Effector memory CD4-positive, alpha-beta T cell (primary cell): ENCODE measurements around the gene HMG20B.

Source experiments
- DNase-seq, 3 donors: peaks; one replicate each; pipeline ENCODE4 v3.0.0-alpha.2; 2020
- H3K27ac ChIP-seq: 2 replicates; pipeline ENCODE4 v1.7.0; 2013; ENCODE audit warnings: mild to moderate bottlenecking, low read length, moderate library complexity; ENCODE audit not compliant: insufficient read depth, poor library complexity, severe bottlenecking
- H3K27me3 ChIP-seq: replicated peaks from 2 replicates; pipeline ENCODE4 v1.7.0; 2013; ENCODE audit warnings: mild to moderate bottlenecking, low read length; ENCODE audit not compliant: insufficient read depth, control insufficient read depth, poor library complexity, severe bottlenecking
- H3K36me3 ChIP-seq: 2 replicates; pipeline ENCODE4 v1.7.0; 2013; ENCODE audit warnings: mild to moderate bottlenecking, low read length, moderate library complexity; ENCODE audit not compliant: control insufficient read depth, insufficient read depth
- H3K4me1 ChIP-seq: 2 replicates; pipeline ENCODE4 v1.7.0; 2013; ENCODE audit warnings: low read length, mild to moderate bottlenecking; ENCODE audit not compliant: control insufficient read depth, insufficient read depth, poor library complexity, severe bottlenecking
- H3K4me3 ChIP-seq: 2 replicates; pipeline ENCODE4 v1.7.0; 2013; ENCODE audit warnings: low read length, low read depth, mild to moderate bottlenecking; ENCODE audit not compliant: insufficient read depth, poor library complexity, severe bottlenecking
- H3K9me3 ChIP-seq: 2 replicates; pipeline ENCODE4 v1.7.0; 2013; ENCODE audit warnings: mild to moderate bottlenecking, low read length, moderate library complexity; ENCODE audit not compliant: control insufficient read depth

Gene HMG20B

GRCh38 chr19:3599776-3600187 lies 27.0 kb downstream of the HMG20B start:
- no peak for DNase-seq
- no peaks in the 10 kb centered on the region for H3K27me3 ChIP-seq
- no peaks in the 10 kb centered on the region for H3K9me3 ChIP-seq
- H3K36me3 ChIP-seq: no peaks in the 10 kb centered on the region
- no peak overlapping the region for H3K4me3 ChIP-seq
- no peak overlapping the region for H3K27ac ChIP-seq
- H3K4me1 ChIP-seq: peaks cover 3% of the 10 kb centered on the region

- Histone ChIP-seq H3K9me3 (no peaks in the 10 kb centered on the region), H3K4me1 (peaks cover 16% of the 10 kb centered on the region), H3K27me3 (no peaks in the 10 kb centered on the region), H3K4me3 (no peak overlapping the region), H3K27ac (no peak overlapping the region), H3K36me3 (no peaks in the 10 kb centered on the region)
- DNase-seq: no peak
Measured at GRCh38 chr19:3601021-3601420, 28.3 kb downstream of the HMG20B start.

GRCh38 chr19:3603121-3603811 lies 30.5 kb downstream of the HMG20B start:
- H3K4me3 ChIP-seq: no peak overlapping the region
- no peak overlapping the region for H3K27ac ChIP-seq
- no peak for DNase-seq
- no peaks in the 10 kb centered on the region for H3K9me3 ChIP-seq
- no peaks in the 10 kb centered on the region for H3K36me3 ChIP-seq
- H3K4me1 ChIP-seq: peaks cover 26% of the 10 kb centered on the region
- H3K27me3 ChIP-seq: no peaks in the 10 kb centered on the region

GRCh38 chr19:3604227-3604986 lies 31.7 kb downstream of the HMG20B start:
- Histone ChIP-seq H3K4me3 (no peak overlapping the region), H3K36me3 (no peaks in the 10 kb centered on the region), H3K27me3 (no peaks in the 10 kb centered on the region), H3K9me3 (no peaks in the 10 kb centered on the region), H3K4me1 (peaks cover 26% of the 10 kb centered on the region), H3K27ac (no peak overlapping the region)
- DNase-seq: no peak

GRCh38 chr19:3604987-3605343 lies 32.2 kb downstream of the HMG20B start:
- H3K4me1 ChIP-seq: peaks cover 26% of the 10 kb centered on the region
- no peak for DNase-seq
- H3K9me3 ChIP-seq: no peaks in the 10 kb centered on the region
- no peak overlapping the region for H3K4me3 ChIP-seq
- H3K27me3 ChIP-seq: no peaks in the 10 kb centered on the region
- no peak overlapping the region for H3K27ac ChIP-seq
- no peaks in the 10 kb centered on the region for H3K36me3 ChIP-seq

- no peak overlapping the region for H3K27ac ChIP-seq
- no peak for DNase-seq
- H3K27me3 ChIP-seq: no peaks in the 10 kb centered on the region
- H3K36me3 ChIP-seq: peaks cover under 1% of the 10 kb centered on the region
- H3K9me3 ChIP-seq: no peaks in the 10 kb centered on the region
- H3K4me1 ChIP-seq: peaks cover 26% of the 10 kb centered on the region
- no peak overlapping the region for H3K4me3 ChIP-seq
Measured at GRCh38 chr19:3605361-3605760, 32.6 kb downstream of the HMG20B start.

- no peak for DNase-seq
- no peaks in the 10 kb centered on the region for H3K27me3 ChIP-seq
- H3K36me3 ChIP-seq: peaks cover 5% of the 10 kb centered on the region
- no peaks in the 10 kb centered on the region for H3K9me3 ChIP-seq
- H3K4me3 ChIP-seq: peak overlapping the region; percentile 41
- H3K27ac ChIP-seq: no peak overlapping the region
- H3K4me1 ChIP-seq: peaks cover 26% of the 10 kb centered on the region
Measured at GRCh38 chr19:3605770-3606169, 33.0 kb downstream of the HMG20B start.

- Histone ChIP-seq H3K9me3 (no peaks in the 10 kb centered on the region), H3K4me3 (peak overlapping the region; percentile 41), H3K27me3 (no peaks in the 10 kb centered on the region), H3K36me3 (peaks cover 9% of the 10 kb centered on the region), H3K27ac (no peak overlapping the region), H3K4me1 (peaks cover 26% of the 10 kb centered on the region)
- DNase-seq: peak in 1 of 3 donors; percentile 8
Measured at GRCh38 chr19:3606174-3606689, 33.5 kb downstream of the HMG20B start.

GRCh38 chr19:3606690-3607289 lies 34.0 kb downstream of the HMG20B start, which contains the start of gene TBXA2R:
Gene TBXA2R, minus strand, starts transcription at chr19:3606875. Its CDS starts 6,241 bp downstream, at chr19:3600634.
- Histone ChIP-seq H3K36me3 (peaks cover 13% of the 10 kb centered on the region), H3K4me1 (peaks cover 26% of the 10 kb centered on the region), H3K27ac (no peak within 1 kb of the TSS), H3K9me3 (no peaks in the 10 kb centered on the region), H3K4me3 (peak within 1 kb of the TSS; percentile 41), H3K27me3 (no peaks in the 10 kb centered on the region)
- peak in 1 of 3 donors; percentile 20 for DNase-seq
